GM21529 (cell line): Measurements from ENCODE around the gene MEGF6.

Experiments used
- ATAC-seq: cut with Tn5 transposase; IDR thresholded peaks from one replicate; pipeline ENCODE4 v1.9.1; 2021; ENCODE audit not compliant: unreplicated experiment

The MEGF6 gene

GRCh38 chr1:3541465-3541864 is 69.8 kb downstream of the MEGF6 start:
- no peak for ATAC-seq

GRCh38 chr1:3540876-3541275 is 70.4 kb downstream of the MEGF6 start:
- ATAC-seq: no peak

GRCh38 chr1:3539707-3540425 is 71.4 kb downstream of the MEGF6 start:
- no peak for ATAC-seq

- ATAC-seq: no peak
Observed at GRCh38 chr1:3537359-3537758, 73.9 kb downstream of the MEGF6 start.

- ATAC-seq: no peak
Observed at GRCh38 chr1:3536420-3537195, 74.7 kb downstream of the MEGF6 start.

- no peak for ATAC-seq
Observed at GRCh38 chr1:3535732-3536131, 75.6 kb downstream of the MEGF6 start.

- no peak for ATAC-seq
Observed at GRCh38 chr1:3534803-3535637, 76.3 kb downstream of the MEGF6 start.

GRCh38 chr1:3533067-3534048 is 78.0 kb downstream of the MEGF6 start:
- no peak for ATAC-seq

- ATAC-seq: no peak
Observed at GRCh38 chr1:3531928-3532327, 79.4 kb downstream of the MEGF6 start.

GRCh38 chr1:3530926-3531818 is 80.1 kb downstream of the MEGF6 start:
- no peak for ATAC-seq

GRCh38 chr1:3530086-3530925 is 81.0 kb downstream of the MEGF6 start:
- ATAC-seq: no peak

GRCh38 chr1:3529099-3529729 is 82.1 kb downstream of the MEGF6 start:
- no peak for ATAC-seq

- ATAC-seq: no peak
Observed at GRCh38 chr1:3527774-3528173, 83.5 kb downstream of the MEGF6 start.

GRCh38 chr1:3525551-3526482 is 85.5 kb downstream of the MEGF6 start:
- no peak for ATAC-seq

GRCh38 chr1:3524556-3525203 is 86.6 kb downstream of the MEGF6 start:
- ATAC-seq: no peak

GRCh38 chr1:3523980-3524379 is 87.3 kb downstream of the MEGF6 start:
- ATAC-seq: no peak
